ENCODE data around the gene LCLAT1.

Gene LCLAT1

GRCh38 chr2:30476636-30477035, 29.6 kb downstream of the LCLAT1 start:
- H3K9me3 ChIP-seq (ENCODE audit: insufficient read depth, low read length) = no peaks in the 10 kb centered on the region
- TF ChIP-seq YY1 (IDR thresholded peaks at IDR 0.05; ENCODE audit: insufficient read depth, insufficient read length) (no peak), ZNF274 (IDR thresholded peaks at IDR 0.05; ENCODE audit: low read depth, low read length) (no peak), SUZ12 (IDR thresholded peaks at IDR 0.05; ENCODE audit: extremely low read depth, insufficient read depth, insufficient read length) (no peak)
- H3K4me1 ChIP-seq (ENCODE audit: insufficient read depth, insufficient read length) = no peaks in the 10 kb centered on the region
- H3K4me3 ChIP-seq (ENCODE audit: insufficient read length, low read depth) = no peak overlapping the region
- no peaks in the 10 kb centered on the region for H3K36me3 ChIP-seq (ENCODE audit: insufficient read depth, insufficient read length, low read length)
- no peaks in the 10 kb centered on the region for H3K27me3 ChIP-seq (ENCODE audit: insufficient read depth, insufficient read length)
- DNase-seq (ENCODE audit: low read depth, low spot score) = no peak
- H3K9ac ChIP-seq (ENCODE audit: insufficient read length, low read depth) = no peak overlapping the region

- no peak for DNase-seq (ENCODE audit: low read depth, low spot score)
- no peak for TF ChIP-seq YY1 (IDR thresholded peaks at IDR 0.05; ENCODE audit: insufficient read depth, insufficient read length)
- TF ChIP-seq SUZ12 (IDR thresholded peaks at IDR 0.05; ENCODE audit: extremely low read depth, insufficient read depth, insufficient read length) = no peak
- no peak for TF ChIP-seq ZNF274 (IDR thresholded peaks at IDR 0.05; ENCODE audit: low read depth, low read length)
Measured at GRCh38 chr2:30480703-30481322, 33.8 kb downstream of the LCLAT1 start.

GRCh38 chr2:30481323-30481800, 34.3 kb downstream of the LCLAT1 start:
- Histone ChIP-seq H3K9ac (ENCODE audit: insufficient read length, low read depth) (no peak overlapping the region), H3K36me3 (ENCODE audit: insufficient read depth, insufficient read length, low read length) (no peaks in the 10 kb centered on the region), H3K9me3 (ENCODE audit: insufficient read depth, low read length) (no peaks in the 10 kb centered on the region), H3K27me3 (ENCODE audit: insufficient read depth, insufficient read length) (no peaks in the 10 kb centered on the region), H3K4me3 (ENCODE audit: insufficient read length, low read depth) (no peak overlapping the region), H3K4me1 (ENCODE audit: insufficient read depth, insufficient read length) (no peaks in the 10 kb centered on the region)
- TF ChIP-seq YY1 (IDR thresholded peaks at IDR 0.05; ENCODE audit: insufficient read depth, insufficient read length) (no peak), ZNF274 (IDR thresholded peaks at IDR 0.05; ENCODE audit: low read depth, low read length) (no peak), SUZ12 (IDR thresholded peaks at IDR 0.05; ENCODE audit: extremely low read depth, insufficient read depth, insufficient read length) (no peak)
- no peak for DNase-seq (ENCODE audit: low read depth, low spot score)

More at GRCh38 chr2:30480703-30481322, 33.8 kb downstream of the LCLAT1 start:
- Histone ChIP-seq H3K27me3 (ENCODE audit: insufficient read depth, insufficient read length) (no peaks in the 10 kb centered on the region), H3K9me3 (ENCODE audit: insufficient read depth, low read length) (no peaks in the 10 kb centered on the region), H3K36me3 (ENCODE audit: insufficient read depth, insufficient read length, low read length) (no peaks in the 10 kb centered on the region), H3K9ac (ENCODE audit: insufficient read length, low read depth) (no peak overlapping the region), H3K4me1 (ENCODE audit: insufficient read depth, insufficient read length) (no peaks in the 10 kb centered on the region), H3K4me3 (ENCODE audit: insufficient read length, low read depth) (no peak overlapping the region)

- no peak overlapping the region for H3K9ac ChIP-seq (ENCODE audit: insufficient read length, low read depth)
- H3K36me3 ChIP-seq (ENCODE audit: insufficient read depth, insufficient read length, low read length) = no peaks in the 10 kb centered on the region
- TF ChIP-seq ZNF274 (IDR thresholded peaks at IDR 0.05; ENCODE audit: low read depth, low read length) (no peak), YY1 (IDR thresholded peaks at IDR 0.05; ENCODE audit: insufficient read depth, insufficient read length) (no peak), SUZ12 (IDR thresholded peaks at IDR 0.05; ENCODE audit: extremely low read depth, insufficient read depth, insufficient read length) (no peak)
- no peak for DNase-seq (ENCODE audit: low read depth, low spot score)
- no peaks in the 10 kb centered on the region for H3K4me1 ChIP-seq (ENCODE audit: insufficient read depth, insufficient read length)
- H3K27me3 ChIP-seq (ENCODE audit: insufficient read depth, insufficient read length) = no peaks in the 10 kb centered on the region
- H3K9me3 ChIP-seq (ENCODE audit: insufficient read depth, low read length) = no peaks in the 10 kb centered on the region
- no peak overlapping the region for H3K4me3 ChIP-seq (ENCODE audit: insufficient read length, low read depth)
Measured at GRCh38 chr2:30482011-30482410, 35.0 kb downstream of the LCLAT1 start.

GRCh38 chr2:30484145-30484544, 37.1 kb downstream of the LCLAT1 start:
- Histone ChIP-seq H3K27me3 (ENCODE audit: insufficient read depth, insufficient read length) (no peaks in the 10 kb centered on the region), H3K4me3 (ENCODE audit: insufficient read length, low read depth) (no peak overlapping the region), H3K9me3 (ENCODE audit: insufficient read depth, low read length) (no peaks in the 10 kb centered on the region), H3K36me3 (ENCODE audit: insufficient read depth, insufficient read length, low read length) (no peaks in the 10 kb centered on the region), H3K9ac (ENCODE audit: insufficient read length, low read depth) (no peak overlapping the region), H3K4me1 (ENCODE audit: insufficient read depth, insufficient read length) (no peaks in the 10 kb centered on the region)
- DNase-seq (ENCODE audit: low read depth, low spot score) = no peak
- no peak for TF ChIP-seq YY1 (IDR thresholded peaks at IDR 0.05; ENCODE audit: insufficient read depth, insufficient read length)
- no peak for TF ChIP-seq ZNF274 (IDR thresholded peaks at IDR 0.05; ENCODE audit: low read depth, low read length)
- TF ChIP-seq SUZ12 (IDR thresholded peaks at IDR 0.05; ENCODE audit: extremely low read depth, insufficient read depth, insufficient read length) = no peak

GRCh38 chr2:30484995-30485394, 37.9 kb downstream of the LCLAT1 start:
- H3K27me3 ChIP-seq (ENCODE audit: insufficient read depth, insufficient read length) = no peaks in the 10 kb centered on the region
- no peak overlapping the region for H3K4me3 ChIP-seq (ENCODE audit: insufficient read length, low read depth)
- no peak overlapping the region for H3K9ac ChIP-seq (ENCODE audit: insufficient read length, low read depth)
- TF ChIP-seq ZNF274 (IDR thresholded peaks at IDR 0.05; ENCODE audit: low read depth, low read length) = no peak
- no peak for TF ChIP-seq SUZ12 (IDR thresholded peaks at IDR 0.05; ENCODE audit: extremely low read depth, insufficient read depth, insufficient read length)
- TF ChIP-seq YY1 (IDR thresholded peaks at IDR 0.05; ENCODE audit: insufficient read depth, insufficient read length) = no peak
- H3K36me3 ChIP-seq (ENCODE audit: insufficient read depth, insufficient read length, low read length) = no peaks in the 10 kb centered on the region
- H3K9me3 ChIP-seq (ENCODE audit: insufficient read depth, low read length) = no peaks in the 10 kb centered on the region
- no peaks in the 10 kb centered on the region for H3K4me1 ChIP-seq (ENCODE audit: insufficient read depth, insufficient read length)
- DNase-seq (ENCODE audit: low read depth, low spot score) = no peak

- TF ChIP-seq SUZ12 (IDR thresholded peaks at IDR 0.05; ENCODE audit: extremely low read depth, insufficient read depth, insufficient read length) = no peak
- no peak for TF ChIP-seq ZNF274 (IDR thresholded peaks at IDR 0.05; ENCODE audit: low read depth, low read length)
- no peak for TF ChIP-seq YY1 (IDR thresholded peaks at IDR 0.05; ENCODE audit: insufficient read depth, insufficient read length)
- Histone ChIP-seq H3K4me1 (ENCODE audit: insufficient read depth, insufficient read length) (no peaks in the 10 kb centered on the region), H3K36me3 (ENCODE audit: insufficient read depth, insufficient read length, low read length) (no peaks in the 10 kb centered on the region), H3K9ac (ENCODE audit: insufficient read length, low read depth) (no peak overlapping the region), H3K4me3 (ENCODE audit: insufficient read length, low read depth) (no peak overlapping the region), H3K9me3 (ENCODE audit: insufficient read depth, low read length) (no peaks in the 10 kb centered on the region), H3K27me3 (ENCODE audit: insufficient read depth, insufficient read length) (no peaks in the 10 kb centered on the region)
- no peak for DNase-seq (ENCODE audit: low read depth, low spot score)
Measured at GRCh38 chr2:30486655-30487054, 39.6 kb downstream of the LCLAT1 start.
